HEK293T (cell line): ENCODE results near the gene TRIM10.

ENCODE experiments used
- CTCF ChIA-PET: fragments of 350-600 bp; formaldehyde crosslinking; extraction: SDS; loops from one replicate; lab custom pipeline; 2021; ENCODE audit warnings: antibody characterized with exemption, inconsistent platforms; lab: Yijun Ruan, JAX
- POLR2A ChIA-PET: fragments of 350-600 bp; formaldehyde crosslinking; extraction: SDS; loops from one replicate; lab custom pipeline; 2020; ENCODE audit warnings: antibody characterized with exemption, inconsistent platforms; lab: Yijun Ruan, JAX
- DNase-seq: peaks from one replicate; pipeline ENCODE4 v3.0.0; 2012; ENCODE audit warnings: mixed read lengths; ENCODE audit errors: extremely low spot score
- ARNT ChIP-seq: fragments of 450-650 bp; IDR thresholded peaks from 2 replicates; pipeline ENCODE4 v1.6.1; 2017; ENCODE audit warnings: mild to moderate bottlenecking
- BHLHE40 ChIP-seq: fragments of 450-650 bp; IDR thresholded peaks from 2 replicates; pipeline ENCODE4 v1.6.1; 2016; ENCODE audit warnings: mild to moderate bottlenecking, moderate library complexity, borderline replicate concordance
- CTBP1 ChIP-seq: fragments of 450-650 bp; IDR thresholded peaks from 2 replicates; pipeline ENCODE4 v1.6.1; 2016; ENCODE audit warnings: borderline replicate concordance
- ELF4 ChIP-seq: fragments of 450-650 bp; IDR thresholded peaks from 2 replicates; pipeline ENCODE4 v1.6.1; 2017; ENCODE audit warnings: antibody characterized with exemption
- FOXA1 ChIP-seq: fragments of 450-650 bp; IDR thresholded peaks from 2 replicates; pipeline ENCODE4 v1.6.1; 2016; ENCODE audit warnings: mild to moderate bottlenecking
- FOXK2 ChIP-seq: fragments of 450-650 bp; IDR thresholded peaks from 2 replicates; pipeline ENCODE4 v1.6.1; 2016; ENCODE audit warnings: mild to moderate bottlenecking
- FOXM1 ChIP-seq: fragments of 450-650 bp; IDR thresholded peaks from 2 replicates; pipeline ENCODE4 v1.6.1; 2017; ENCODE audit warnings: mild to moderate bottlenecking, borderline replicate concordance
- HDGF ChIP-seq: fragments of 450-650 bp; IDR thresholded peaks from 2 replicates; pipeline ENCODE4 v1.6.1; 2017; ENCODE audit warnings: antibody characterized with exemption, borderline replicate concordance
- L3MBTL2 ChIP-seq: fragments of 450-650 bp; conservative IDR thresholded peaks from 2 replicates; pipeline ENCODE4 v1.6.1; 2016; ENCODE audit warnings: mild to moderate bottlenecking
- LEF1 ChIP-seq: fragments of 450-650 bp; IDR thresholded peaks from 2 replicates; pipeline ENCODE4 v1.6.1; 2017; ENCODE audit warnings: mild to moderate bottlenecking, borderline replicate concordance
- NFRKB ChIP-seq: fragments of 450-650 bp; IDR thresholded peaks from 2 replicates; pipeline ENCODE4 v1.6.1; 2016; ENCODE audit warnings: mild to moderate bottlenecking, moderate library complexity
- SP1 ChIP-seq: fragments of 450-650 bp; IDR thresholded peaks from 2 replicates; pipeline ENCODE4 v1.6.1; 2017
- SUZ12 ChIP-seq: fragments of 450-650 bp; IDR thresholded peaks from 2 replicates; pipeline ENCODE4 v1.6.1; 2016; ENCODE audit warnings: mild to moderate bottlenecking
- TARDBP ChIP-seq: fragments of 450-650 bp; IDR thresholded peaks from 2 replicates; pipeline ENCODE4 v1.6.1; 2016
- ZNF384 ChIP-seq: fragments of 450-650 bp; IDR thresholded peaks from 2 replicates; pipeline ENCODE4 v1.6.1; 2016
- TF ChIP-seq, protein P1 (sequence below): fragments of 450-650 bp; IDR thresholded peaks from 2 replicates; pipeline ENCODE4 v1.6.1; 2016

The TRIM10 gene

DNA sequence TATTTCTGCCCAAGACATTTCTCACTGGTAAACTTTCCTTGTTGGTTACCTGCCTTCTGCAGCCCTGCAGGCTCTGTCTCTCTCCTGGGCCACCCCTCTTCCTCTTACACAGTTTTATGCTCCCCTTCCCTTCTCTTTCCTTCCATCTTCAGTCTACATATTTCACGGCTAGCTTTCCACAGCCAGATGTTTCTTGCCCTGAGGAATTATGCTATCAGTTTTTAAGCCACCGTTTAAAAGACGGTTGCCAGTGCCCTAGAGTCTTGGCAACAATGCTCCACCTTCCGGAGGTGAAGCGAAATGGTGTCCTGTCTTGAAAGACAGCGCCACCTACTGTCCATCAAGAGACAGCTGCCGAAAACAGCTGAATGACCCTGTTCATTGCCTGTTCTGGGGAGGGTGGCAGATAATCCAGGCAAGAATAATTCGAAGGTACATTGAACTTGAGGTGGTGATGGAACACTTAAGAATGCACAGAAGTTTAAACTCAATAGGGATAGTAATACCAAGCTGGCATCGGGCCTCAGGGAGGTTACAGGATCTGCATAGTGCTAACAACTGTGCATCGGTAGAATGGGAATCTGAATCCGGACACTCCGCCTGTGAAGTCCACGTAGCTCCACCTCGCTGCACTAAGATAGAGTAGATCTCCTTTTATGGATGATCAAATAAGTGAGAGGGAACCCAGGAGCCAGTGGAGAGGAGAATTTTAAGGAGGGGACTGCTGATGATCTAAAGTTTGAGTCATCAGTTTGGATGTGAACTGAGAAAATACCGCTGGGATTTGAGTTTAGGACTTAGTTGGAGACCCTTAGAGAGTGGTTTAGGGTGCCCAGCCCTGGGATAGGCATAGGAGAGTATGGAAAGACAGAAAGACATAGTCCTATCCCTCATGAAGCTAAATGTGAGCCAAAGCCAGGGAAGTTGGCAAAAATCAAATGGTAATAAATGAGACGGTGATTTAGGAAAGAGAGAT, 29.8 kb downstream of the TRIM10 start:
- CTCF ChIA-PET: interaction anchor here (0.6 to 5.5 kb wide), 29 partner anchors 9 to 404 kb away, joined by 3 to 66 read pairs (median 3); partner anchors contain the start of genes POLR1H and TRIM31
- POLR2A ChIA-PET: interaction anchor here (0.7 to 3.0 kb wide), 5 partner anchors 21 to 82 kb away, joined by 3 to 22 read pairs (median 3); partner anchors contain the start of gene TRIM26
- peak; percentile 85 for DNase-seq
- TF ChIP-seq, protein P1, sequence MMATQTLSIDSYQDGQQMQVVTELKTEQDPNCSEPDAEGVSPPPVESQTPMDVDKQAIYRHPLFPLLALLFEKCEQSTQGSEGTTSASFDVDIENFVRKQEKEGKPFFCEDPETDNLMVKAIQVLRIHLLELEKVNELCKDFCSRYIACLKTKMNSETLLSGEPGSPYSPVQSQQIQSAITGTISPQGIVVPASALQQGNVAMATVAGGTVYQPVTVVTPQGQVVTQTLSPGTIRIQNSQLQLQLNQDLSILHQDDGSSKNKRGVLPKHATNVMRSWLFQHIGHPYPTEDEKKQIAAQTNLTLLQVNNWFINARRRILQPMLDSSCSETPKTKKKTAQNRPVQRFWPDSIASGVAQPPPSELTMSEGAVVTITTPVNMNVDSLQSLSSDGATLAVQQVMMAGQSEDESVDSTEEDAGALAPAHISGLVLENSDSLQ: peak; percentile 82
- TF ChIP-seq BHLHE40: no peak
- no peak for TF ChIP-seq L3MBTL2

DNA sequence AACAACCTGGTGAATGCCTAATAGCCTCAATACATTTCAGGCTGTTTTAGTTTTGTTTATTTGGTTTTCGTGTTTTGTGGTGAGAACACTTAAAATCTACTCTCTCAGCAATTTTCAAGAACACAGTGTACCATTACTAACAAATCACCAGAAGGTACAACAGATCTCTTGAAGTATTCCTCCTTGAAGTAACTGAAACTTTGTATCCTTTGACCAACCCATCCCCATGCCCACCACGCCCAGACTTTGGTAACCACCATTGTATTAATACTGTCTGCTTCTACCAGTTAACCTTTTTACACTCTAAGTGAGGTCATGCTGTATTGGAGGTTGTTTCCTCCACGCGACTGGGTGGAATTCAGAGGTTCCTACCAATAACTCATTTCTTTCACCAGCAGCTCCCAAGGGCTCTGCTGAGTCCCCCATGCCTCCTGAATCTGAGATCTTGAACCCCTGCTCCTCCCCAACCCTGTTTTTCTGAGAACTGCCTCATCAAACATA, 30.8 kb downstream of the TRIM10 start:
- TF ChIP-seq CTBP1 (no peak), FOXA1 (no peak), SUZ12 (no peak), HDGF (no peak)

DNA sequence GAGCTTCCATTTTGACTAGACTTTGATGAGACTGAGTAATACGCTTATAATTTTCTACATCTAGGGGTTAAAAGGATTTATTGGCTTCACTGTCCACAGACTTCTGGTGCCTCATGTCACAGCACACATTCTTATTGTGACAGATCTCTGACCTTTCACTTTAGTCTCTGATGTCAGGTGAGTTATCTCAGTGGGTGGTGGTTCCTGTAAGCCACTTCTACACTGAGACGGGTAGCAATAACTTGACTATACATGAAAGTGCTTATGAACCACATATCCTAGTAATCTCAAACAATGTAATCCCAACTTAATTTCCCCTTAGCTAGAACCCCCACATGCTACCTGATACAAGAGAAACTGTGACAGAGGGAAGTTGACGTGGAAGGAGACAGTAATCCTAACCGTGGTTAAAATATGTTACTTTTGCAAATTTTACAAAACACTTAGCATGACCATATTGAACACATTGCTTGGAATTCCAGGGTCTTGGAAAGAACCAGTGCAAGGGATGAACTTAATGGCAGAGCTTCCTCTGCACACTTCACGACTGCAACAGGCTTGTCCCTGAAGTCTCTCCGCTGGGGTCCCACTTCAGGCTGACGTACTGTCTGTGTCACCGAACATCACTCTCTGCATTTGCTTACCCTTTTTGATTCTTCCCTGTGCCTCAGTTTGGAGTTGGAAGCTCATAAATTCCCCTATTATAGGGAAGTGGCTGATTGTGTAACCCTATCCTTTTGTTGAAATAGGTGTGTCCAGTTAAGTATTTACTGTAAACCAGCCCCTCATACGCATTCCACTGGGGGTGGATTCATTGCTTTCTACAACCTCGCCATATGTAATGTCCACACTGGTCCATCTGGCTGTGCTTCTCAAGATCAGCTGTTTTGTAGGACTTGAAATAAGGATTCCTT, 31.5 kb downstream of the TRIM10 start:
- ChIA-PET POLR2A (interaction anchor here (1.0 to 1.9 kb wide), 3 partner anchors 26 to 62 kb away, joined by 3 to 7 read pairs (median 4); partner anchors contain the start of gene PPP1R11), CTCF (interaction anchor here (0.6 to 5.5 kb wide), 5 partner anchors 19 to 488 kb away, joined by 3 to 66 read pairs (median 3); no protein-coding TSS in a partner anchor)
- TF ChIP-seq BHLHE40 (no peak), ARNT (no peak)
- TF ChIP-seq, protein P1: 0 out of 2 replicates have a peak, but pooled peaks have one; percentile 26
- no peak for DNase-seq

More for the DNA sequence above, 30.8 kb downstream of the TRIM10 start:
- POLR2A ChIA-PET: interaction anchor here (1.0 to 3.0 kb wide), 4 partner anchors 22 to 28 kb away, joined by 3 to 22 read pairs (median 6); no protein-coding TSS in a partner anchor
- no peak for DNase-seq
- CTCF ChIA-PET: interaction anchor here (0.7 to 5.5 kb wide), 13 partner anchors 8 to 140 kb away, joined by 3 to 66 read pairs (median 3); no protein-coding TSS in a partner anchor

DNA sequence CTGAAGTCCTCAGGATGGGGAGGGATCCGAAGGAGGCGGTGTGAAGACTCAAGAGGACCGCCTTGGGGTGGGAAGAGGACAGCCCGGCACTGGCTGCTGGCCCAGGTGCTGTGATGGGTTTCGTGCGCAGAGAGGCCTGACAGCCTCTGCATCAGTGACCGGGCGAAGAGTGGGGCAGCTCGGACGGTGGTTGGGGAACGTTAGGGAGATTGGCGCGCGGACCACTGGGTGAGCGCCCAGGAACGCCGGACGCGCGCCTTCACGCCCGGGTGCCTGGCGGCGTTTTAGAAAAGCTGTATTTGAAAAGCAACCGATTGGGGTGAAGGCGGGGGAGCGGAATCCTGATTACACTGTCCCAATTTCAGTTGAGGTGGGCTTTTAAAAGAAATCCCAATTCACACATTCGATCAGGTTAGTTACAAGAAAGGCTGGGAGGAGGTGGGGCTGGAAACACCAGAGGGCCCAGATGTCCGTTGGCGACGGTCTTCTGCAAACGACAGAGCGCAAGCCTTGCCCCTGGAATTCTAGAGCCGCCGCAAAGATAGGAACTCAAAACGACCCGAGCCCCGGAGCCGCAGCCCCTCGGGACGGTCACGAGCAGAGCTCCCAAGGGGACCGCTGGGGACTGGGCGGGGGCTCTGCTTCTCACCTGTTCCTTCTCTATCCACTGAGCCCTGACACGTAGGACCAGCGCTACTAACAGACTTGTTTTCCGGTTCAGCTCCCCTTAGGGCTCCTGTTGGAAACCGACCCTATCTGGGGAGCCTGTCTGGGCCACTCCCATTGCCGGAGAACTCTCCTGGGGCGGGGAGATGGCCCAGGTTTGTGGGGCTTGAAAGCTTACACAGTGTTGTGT, 33.5 kb downstream of the TRIM10 start:
- ChIA-PET CTCF (interaction anchor here (5.5 kb wide), 1 partner anchor 23 kb away, joined by 66 read pairs; no protein-coding TSS in a partner anchor), POLR2A (interaction anchor here (1.5 kb wide), 2 partner anchors 24 to 26 kb away, joined by 5 to 7 read pairs; no protein-coding TSS in a partner anchor)
- DNase-seq: no peak
- TF ChIP-seq CTBP1: no peak
- TF ChIP-seq ZNF384: no peak
- TF ChIP-seq FOXM1: no peak
- no peak for TF ChIP-seq NFRKB
- no peak for TF ChIP-seq ELF4
- no peak for TF ChIP-seq TARDBP
- no peak for TF ChIP-seq L3MBTL2
- no peak for TF ChIP-seq ARNT
- TF ChIP-seq, protein P1: no peak
- no peak for TF ChIP-seq BHLHE40
- no peak for TF ChIP-seq SUZ12
- TF ChIP-seq HDGF: no peak
- TF ChIP-seq FOXK2: no peak
- TF ChIP-seq LEF1: no peak
- no peak for TF ChIP-seq FOXA1
- TF ChIP-seq SP1: no peak

DNA sequence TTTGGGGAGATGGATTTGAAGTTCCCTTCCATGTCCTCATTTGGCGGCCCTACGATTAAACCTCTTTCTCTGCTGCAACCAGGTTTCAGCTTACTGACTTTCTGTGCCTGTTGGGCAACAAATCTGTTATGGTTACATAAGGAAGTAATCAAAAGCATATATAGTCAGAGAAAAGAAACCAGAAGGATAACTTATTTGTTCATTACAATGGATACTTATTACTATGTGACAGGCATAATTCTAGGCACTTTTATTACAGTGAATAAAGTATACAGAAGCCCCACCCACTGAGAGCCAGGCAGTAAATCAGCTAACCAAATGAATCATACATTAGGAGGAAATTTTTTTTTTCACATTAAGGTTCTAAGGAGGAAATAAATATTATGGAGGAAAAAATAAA, 38.5 kb downstream of the TRIM10 start:
- POLR2A ChIA-PET: interaction anchor here (1.1 to 1.5 kb wide), 2 partner anchors 21 to 62 kb away, joined by 3 to 5 read pairs; partner anchors contain the start of gene POLR1H
- no peak for DNase-seq
- TF ChIP-seq FOXK2 (no peak), ARNT (no peak), LEF1 (no peak), TARDBP (no peak), BHLHE40 (no peak)
- TF ChIP-seq, protein P1: peak; percentile 57
- CTCF ChIA-PET: interaction anchor here (1.9 kb wide), 1 partner anchor 9 kb away, joined by 18 read pairs; no protein-coding TSS in a partner anchor
